ENCODE data around the gene HAUS7.

Gene HAUS7

GRCh38 chrX:153470411-153471363 lies at the start of gene HAUS7:
HAUS7 (minus strand) TSS chrX:153470576; CDS start chrX:153470557, 19 bp downstream.
- FAIRE-seq (no peak), DNase-seq (ENCODE audit: low spot score) (peak; percentile 76)

GRCh38 chrX:153519569-153520286 lies 49.4 kb upstream of the HAUS7 start:
- DNase-seq (ENCODE audit: low spot score): peak; percentile 29
- FAIRE-seq: no peak

- DNase-seq (ENCODE audit: low spot score): no peak
- no peak for FAIRE-seq
These were observed 47.8 kb upstream of the HAUS7 start for GRCh38 chrX:153517946-153518834.

- FAIRE-seq (no peak), DNase-seq (ENCODE audit: low spot score) (no peak)
These were observed 47.0 kb upstream of the HAUS7 start, which contains the start of gene ATP2B3 for GRCh38 chrX:153517423-153517822. ATP2B3 (plus strand) TSS chrX:153517642; CDS start chrX:153536248, 18,606 bp downstream.

- DNase-seq (ENCODE audit: low spot score): no peak
- FAIRE-seq: no peak
These were observed 45.7 kb upstream of the HAUS7 start for GRCh38 chrX:153516073-153516472.

GRCh38 chrX:153515435-153515834 lies 45.1 kb upstream of the HAUS7 start:
- no peak for FAIRE-seq
- no peak for DNase-seq (ENCODE audit: low spot score)

GRCh38 chrX:153514259-153514658 lies 43.9 kb upstream of the HAUS7 start:
- FAIRE-seq: no peak
- no peak for DNase-seq (ENCODE audit: low spot score)

- DNase-seq (ENCODE audit: low spot score) (no peak), FAIRE-seq (no peak)
These were observed 42.9 kb upstream of the HAUS7 start for GRCh38 chrX:153513265-153513664.

GRCh38 chrX:153512501-153512893 lies 42.1 kb upstream of the HAUS7 start:
- FAIRE-seq (no peak), DNase-seq (ENCODE audit: low spot score) (no peak)

- FAIRE-seq: no peak
These were observed 41.6 kb upstream of the HAUS7 start for GRCh38 chrX:153511784-153512500.

GRCh38 chrX:153510383-153510782 lies 40.0 kb upstream of the HAUS7 start:
- DNase-seq (ENCODE audit: low spot score) (no peak), FAIRE-seq (no peak)

More at GRCh38 chrX:153511784-153512500, 41.6 kb upstream of the HAUS7 start:
- DNase-seq (ENCODE audit: low spot score): no peak

GRCh38 chrX:153509592-153509991 lies 39.2 kb upstream of the HAUS7 start:
- no peak for FAIRE-seq
- DNase-seq (ENCODE audit: low spot score): no peak

GRCh38 chrX:153507484-153508178 lies 37.3 kb upstream of the HAUS7 start:
- FAIRE-seq (no peak), DNase-seq (ENCODE audit: low spot score) (peak; percentile 34)

GRCh38 chrX:153505361-153505760 lies 35.0 kb upstream of the HAUS7 start:
- FAIRE-seq: no peak
- DNase-seq (ENCODE audit: low spot score): no peak

GRCh38 chrX:153504445-153505016 lies 34.2 kb upstream of the HAUS7 start:
- FAIRE-seq: no peak

GRCh38 chrX:153502796-153503195 lies 32.4 kb upstream of the HAUS7 start:
- FAIRE-seq: no peak
- DNase-seq (ENCODE audit: low spot score): no peak

More at GRCh38 chrX:153504445-153505016, 34.2 kb upstream of the HAUS7 start:
- DNase-seq (ENCODE audit: low spot score): no peak

- no peak for DNase-seq (ENCODE audit: low spot score)
- FAIRE-seq: no peak
These were observed 31.8 kb upstream of the HAUS7 start for GRCh38 chrX:153502131-153502530.

GRCh38 chrX:153501530-153501929 lies 31.2 kb upstream of the HAUS7 start:
- FAIRE-seq (no peak), DNase-seq (ENCODE audit: low spot score) (no peak)

- FAIRE-seq (no peak), DNase-seq (ENCODE audit: low spot score) (no peak)
These were observed 30.4 kb upstream of the HAUS7 start for GRCh38 chrX:153500676-153501280.
